GM15510 (cell line): Measurements from ENCODE around the gene PRKCB.

Experiments
- POLR2A ChIP-seq: IDR thresholded peaks from 3 replicates; pipeline ENCODE4 v1.6.1; 2011; ENCODE audit warnings: borderline replicate concordance; ENCODE audit not compliant: insufficient read length; ENCODE audit errors: extremely low read depth

Gene PRKCB

DNA sequence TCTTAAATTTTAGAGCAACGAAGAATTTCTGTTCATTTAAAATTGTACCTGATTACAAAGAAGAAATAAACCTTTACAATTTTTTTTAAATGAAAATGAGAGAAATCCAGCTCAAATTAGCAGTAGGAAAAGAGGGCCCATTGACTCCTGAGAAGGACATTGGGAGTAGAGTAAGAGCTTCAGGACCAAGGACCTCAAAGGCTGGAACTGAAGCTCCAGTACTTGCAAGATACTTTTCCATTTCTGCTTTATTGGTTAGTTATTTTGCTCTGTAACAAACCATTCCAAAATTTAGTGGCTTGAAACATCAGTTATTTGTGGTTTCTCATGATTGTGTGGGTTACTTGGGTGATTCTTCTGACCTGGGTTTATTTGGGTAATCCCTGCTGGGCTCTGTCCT lies 165.9 kb downstream of the PRKCB start:
- TF ChIP-seq POLR2A: no peak

DNA sequence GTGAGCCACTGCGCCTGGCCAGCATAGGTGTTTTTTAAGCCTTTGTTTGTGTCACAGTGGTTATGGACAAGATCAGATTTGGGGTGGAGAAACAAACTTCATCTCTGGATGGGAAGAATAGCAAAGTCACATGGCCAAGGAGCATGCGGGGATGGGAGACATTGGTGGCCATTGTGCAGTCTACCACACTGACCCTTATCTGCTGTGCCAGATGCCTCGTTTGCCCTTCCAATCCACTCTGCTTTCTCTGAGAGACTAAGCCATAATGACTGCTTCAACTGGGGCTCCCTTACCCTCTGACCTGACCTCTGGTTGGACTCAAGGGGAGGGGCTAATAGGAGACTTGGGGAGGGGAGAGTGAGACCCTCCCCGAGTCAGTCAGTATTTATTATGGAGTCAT lies 166.8 kb downstream of the PRKCB start:
- no peak for TF ChIP-seq POLR2A

- TF ChIP-seq POLR2A: no peak
Observed at GRCh38 chr16:24005577-24005976, 169.8 kb downstream of the PRKCB start.

DNA sequence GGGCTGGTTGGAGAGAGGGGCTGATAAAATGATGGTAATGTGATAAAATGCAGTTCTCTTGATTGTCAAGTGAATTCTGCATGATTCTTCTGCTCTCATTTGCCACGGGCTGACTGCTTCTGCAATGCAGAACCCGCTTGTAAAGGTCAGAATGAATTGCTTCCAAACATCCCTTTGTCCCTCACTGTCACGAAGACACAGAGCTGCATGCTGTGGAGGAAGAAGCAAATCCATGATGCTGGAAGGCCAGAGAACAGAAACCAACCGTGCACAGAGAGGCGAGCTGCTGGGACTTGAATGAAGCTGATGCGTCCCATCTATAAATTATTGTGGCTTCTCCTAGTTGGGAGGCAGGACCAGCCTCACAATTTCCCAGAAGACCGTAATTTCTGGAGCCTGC lies 171.6 kb downstream of the PRKCB start:
- no peak for TF ChIP-seq POLR2A

GRCh38 chr16:24007934-24008333 lies 172.2 kb downstream of the PRKCB start:
- no peak for TF ChIP-seq POLR2A

DNA sequence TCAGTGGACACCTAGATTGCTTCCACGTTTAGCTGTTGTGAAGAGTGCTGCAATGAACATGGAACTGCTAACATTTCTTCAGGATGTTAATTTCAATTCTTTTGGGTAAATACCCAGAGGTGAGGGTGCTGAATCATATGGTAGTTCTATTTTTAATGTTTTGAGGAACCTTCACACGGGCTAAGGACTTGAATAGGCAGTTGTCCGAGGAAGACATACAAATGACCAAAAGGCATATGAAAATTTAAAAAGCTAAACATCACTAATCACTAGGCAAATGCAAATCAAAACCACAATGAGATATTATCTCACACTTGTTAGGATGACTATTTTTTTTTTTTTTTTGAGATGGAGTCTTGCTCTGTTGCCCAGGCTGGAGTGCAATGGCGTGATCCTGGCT lies 173.3 kb downstream of the PRKCB start:
- no peak for TF ChIP-seq POLR2A

DNA sequence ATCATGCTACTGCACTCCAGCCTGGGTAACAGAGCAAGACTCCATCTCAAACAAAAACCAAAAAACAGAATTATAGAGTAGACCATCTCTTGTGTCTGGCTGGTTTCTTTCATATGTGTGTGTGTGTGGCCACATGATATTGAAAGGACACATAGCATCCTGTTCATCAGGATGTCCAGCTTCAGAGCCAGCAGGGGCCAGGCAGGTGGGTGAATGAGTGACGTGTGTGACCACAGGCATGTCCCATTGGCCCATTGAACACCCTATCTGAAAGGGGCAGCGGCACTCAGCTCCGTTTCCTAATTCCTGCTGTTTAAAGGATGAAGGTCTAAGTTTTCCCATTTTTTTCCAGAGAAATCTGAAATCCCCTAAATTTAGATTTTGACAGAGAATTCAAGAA lies 174.2 kb downstream of the PRKCB start:
- no peak for TF ChIP-seq POLR2A

DNA sequence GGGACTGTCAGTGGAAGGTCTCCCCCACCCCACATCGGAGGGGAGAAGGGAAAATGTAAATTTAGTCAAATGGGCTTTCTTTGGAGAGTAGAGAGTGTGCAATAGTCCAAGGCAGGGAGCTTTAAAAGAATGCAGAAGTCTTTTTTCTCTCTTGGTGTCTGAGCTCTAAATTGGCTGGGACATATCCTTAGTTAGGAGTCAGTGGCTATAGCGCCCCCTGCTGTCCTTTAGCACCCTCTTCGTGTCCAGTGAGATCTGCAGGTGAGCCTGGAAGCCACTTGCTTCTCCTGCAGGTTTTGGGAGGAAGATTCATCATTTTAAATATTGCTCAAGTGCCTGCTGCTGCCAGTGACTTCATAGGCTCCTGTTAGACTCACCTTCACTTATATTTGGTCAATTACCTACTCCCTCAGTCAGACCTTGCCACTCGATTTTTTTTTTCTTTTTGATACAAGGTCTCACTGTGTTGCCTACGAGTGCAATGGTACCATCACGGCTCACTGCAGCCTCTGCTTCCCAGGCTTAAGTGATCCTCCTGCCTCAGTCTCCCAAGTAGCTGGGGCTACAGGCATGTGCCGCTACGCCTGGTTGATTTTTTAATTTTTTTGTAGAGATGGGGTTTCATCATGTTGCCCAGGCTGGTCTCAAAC lies 174.8 kb downstream of the PRKCB start:
- TF ChIP-seq POLR2A: no peak

GRCh38 chr16:24011237-24011636 lies 175.5 kb downstream of the PRKCB start:
- TF ChIP-seq POLR2A: no peak

- no peak for TF ChIP-seq POLR2A
Observed at GRCh38 chr16:24013054-24013636, 177.4 kb downstream of the PRKCB start.

- no peak for TF ChIP-seq POLR2A
Observed at GRCh38 chr16:24013864-24014645, 178.3 kb downstream of the PRKCB start.

GRCh38 chr16:24015923-24016322 lies 180.1 kb downstream of the PRKCB start:
- TF ChIP-seq POLR2A: no peak

DNA sequence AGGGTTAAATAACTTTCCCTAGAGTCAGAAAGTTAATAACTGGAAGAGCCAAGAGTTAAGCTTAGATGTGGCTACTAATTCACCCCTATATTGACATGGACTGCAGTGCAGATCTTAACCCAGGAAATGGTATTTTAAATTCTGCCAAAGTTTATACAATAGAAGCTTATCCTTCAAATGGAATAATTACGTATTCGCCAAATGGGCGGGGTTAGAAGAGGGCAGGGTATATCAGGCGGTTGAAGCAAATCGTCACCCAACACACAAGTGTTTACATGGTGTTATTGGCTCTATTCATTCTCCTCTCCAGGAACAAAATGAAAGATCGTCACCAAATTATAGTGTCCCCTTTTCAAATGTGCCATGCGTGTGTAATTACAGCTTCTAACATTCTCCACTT lies 182.7 kb downstream of the PRKCB start:
- TF ChIP-seq POLR2A: no peak

DNA sequence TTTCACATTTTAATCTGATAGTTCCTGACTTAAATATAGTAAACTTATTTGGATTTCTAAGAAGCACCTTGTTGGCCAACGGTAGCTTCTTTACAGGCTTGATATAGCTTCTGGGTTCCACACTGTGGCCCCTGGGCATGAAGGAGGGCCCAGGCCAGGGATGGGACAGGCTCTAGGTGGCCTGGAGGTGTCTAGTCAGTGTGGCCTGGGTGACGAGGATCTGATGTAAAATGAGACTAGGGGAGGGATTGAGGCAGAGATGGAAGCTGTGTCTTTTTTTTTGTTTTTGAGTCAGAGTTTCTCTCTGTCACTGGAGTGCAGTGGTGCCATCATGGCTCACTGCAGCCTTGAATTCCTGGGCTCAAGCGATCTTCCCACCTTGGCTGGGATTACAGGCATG lies 187.0 kb downstream of the PRKCB start:
- no peak for TF ChIP-seq POLR2A

DNA sequence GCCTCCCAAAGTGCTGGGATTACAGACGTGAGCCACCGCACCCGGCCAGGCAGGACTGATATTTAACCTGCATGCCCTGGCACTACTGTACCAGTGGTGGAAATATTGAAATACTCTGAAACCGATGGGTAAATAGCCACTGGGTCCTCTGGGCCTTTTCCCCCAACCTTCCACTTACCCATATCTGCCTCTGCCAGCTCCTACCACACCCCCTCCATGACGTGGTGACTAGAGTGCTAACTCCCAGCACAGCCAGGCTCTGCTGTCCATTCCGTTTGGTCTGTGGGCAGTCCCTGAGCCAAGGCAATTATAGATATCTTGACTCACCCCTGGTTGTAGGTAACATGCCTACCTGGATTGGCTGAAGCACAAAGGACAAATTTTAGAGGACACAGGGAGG lies 187.8 kb downstream of the PRKCB start:
- no peak for TF ChIP-seq POLR2A

DNA sequence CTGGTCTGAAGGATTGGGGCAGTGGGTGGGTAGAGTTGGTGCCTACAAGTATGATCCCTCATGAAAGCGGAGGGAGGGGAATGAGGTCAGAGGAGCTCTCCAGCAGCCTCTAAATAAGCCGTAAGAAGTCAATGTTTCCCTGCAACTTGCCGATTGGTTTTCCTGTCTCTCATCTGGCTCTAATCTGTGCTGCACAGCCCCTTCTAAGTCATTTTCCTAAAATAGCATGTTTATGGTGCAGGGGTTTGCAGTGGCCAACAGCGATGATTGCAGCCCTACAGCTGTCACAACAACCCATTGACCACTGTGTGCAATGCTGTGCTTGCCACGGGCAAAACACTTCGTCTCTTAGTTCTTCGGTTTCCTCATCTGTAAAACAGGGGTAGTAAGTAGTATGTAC lies 189.2 kb downstream of the PRKCB start:
- TF ChIP-seq POLR2A: no peak
